Stimulated activated naive CD8-positive, alpha-beta T cell treated with anti-CD3 and anti-CD28 coated beads, Interleukin-15, Interleukin-2, amounts not matched to agents 100 U/mL and 50 U/mL, for 24 hours (primary cell): ENCODE measurements around the gene TRAM2.

Source experiments
- ATAC-seq: fragments of 150-1000 bp; cut with Tn5 transposase; one replicate; pipeline ENCODE4 v1.10.0; 2021
- DNase-seq: peaks from one replicate; pipeline ENCODE4 v3.0.0; 2021

TRAM2 gene

GRCh38 chr6:52570291-52570700, 6.6 kb downstream of the TRAM2 start:
- ATAC-seq (no peak), DNase-seq (no peak)

DNA sequence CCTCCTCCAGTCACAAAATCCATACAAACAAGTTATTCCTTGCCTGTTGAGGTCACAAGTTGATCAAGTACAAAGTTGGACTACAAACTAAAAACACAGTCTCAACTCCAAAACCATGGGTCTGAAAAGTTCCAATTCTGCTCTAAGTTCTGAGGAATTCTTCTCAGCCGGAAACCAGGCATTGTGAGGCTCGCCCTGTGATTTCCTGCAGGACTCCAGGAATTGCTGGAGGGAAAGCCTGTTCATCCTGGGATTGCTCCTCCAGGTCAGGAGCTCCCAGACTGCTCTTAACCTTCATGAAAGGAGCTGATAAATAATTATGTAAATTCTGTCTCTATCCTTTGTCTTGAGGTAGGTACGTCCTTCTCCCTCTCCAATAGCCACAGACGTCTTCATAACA, 8.5 kb downstream of the TRAM2 start:
- DNase-seq, result no peak
- ATAC-seq, result no peak

DNA sequence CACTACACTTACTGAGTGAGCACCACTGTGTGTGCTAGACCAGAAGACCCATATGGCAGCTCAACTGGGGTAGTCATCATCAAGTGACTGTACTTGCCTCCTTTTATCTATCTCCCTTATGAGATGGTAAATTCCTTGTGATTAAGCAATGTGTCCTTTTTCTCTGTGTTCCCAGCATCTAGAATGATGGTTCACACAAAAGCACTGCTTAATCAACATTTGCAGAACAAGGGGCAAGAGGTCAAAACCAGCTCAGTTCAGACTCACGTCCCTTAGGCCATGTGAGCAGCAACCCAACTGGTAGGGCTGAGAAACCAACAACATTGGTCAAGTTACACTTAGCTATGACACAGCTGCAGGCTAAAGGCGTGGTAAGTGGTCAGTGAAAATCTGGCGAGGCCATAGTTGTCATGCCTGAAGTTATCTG, 10.0 kb downstream of the TRAM2 start:
- ATAC-seq, result no peak
- DNase-seq, result no peak

- ATAC-seq (no peak), DNase-seq (no peak)
Measured at GRCh38 chr6:52566201-52566600, 10.7 kb downstream of the TRAM2 start.

GRCh38 chr6:52564856-52565255, 12.0 kb downstream of the TRAM2 start:
- ATAC-seq, result no peak
- no peak for DNase-seq

DNA sequence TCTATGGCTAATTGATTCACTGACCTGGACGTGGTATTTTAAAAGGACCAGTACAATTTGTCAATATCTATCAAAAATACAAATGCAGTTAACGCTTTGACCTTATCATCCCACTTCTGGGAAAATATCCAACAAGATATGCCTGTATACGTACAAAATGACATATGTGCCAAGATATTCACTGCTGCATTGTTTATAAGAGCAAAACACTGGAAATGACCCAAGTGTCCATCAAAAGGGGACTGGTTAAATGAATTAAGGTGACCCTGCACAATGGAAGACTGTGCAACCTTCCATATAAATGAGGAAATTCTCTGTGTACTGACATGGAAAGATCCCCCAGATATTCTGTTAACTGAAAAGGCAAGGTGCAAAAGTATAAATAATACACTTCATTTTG, 13.9 kb downstream of the TRAM2 start:
- no peak for DNase-seq

GRCh38 chr6:52560462-52560861, 16.4 kb downstream of the TRAM2 start:
- DNase-seq (no peak), ATAC-seq (no peak)

More for the DNA sequence above, 13.9 kb downstream of the TRAM2 start:
- no peak for ATAC-seq

DNA sequence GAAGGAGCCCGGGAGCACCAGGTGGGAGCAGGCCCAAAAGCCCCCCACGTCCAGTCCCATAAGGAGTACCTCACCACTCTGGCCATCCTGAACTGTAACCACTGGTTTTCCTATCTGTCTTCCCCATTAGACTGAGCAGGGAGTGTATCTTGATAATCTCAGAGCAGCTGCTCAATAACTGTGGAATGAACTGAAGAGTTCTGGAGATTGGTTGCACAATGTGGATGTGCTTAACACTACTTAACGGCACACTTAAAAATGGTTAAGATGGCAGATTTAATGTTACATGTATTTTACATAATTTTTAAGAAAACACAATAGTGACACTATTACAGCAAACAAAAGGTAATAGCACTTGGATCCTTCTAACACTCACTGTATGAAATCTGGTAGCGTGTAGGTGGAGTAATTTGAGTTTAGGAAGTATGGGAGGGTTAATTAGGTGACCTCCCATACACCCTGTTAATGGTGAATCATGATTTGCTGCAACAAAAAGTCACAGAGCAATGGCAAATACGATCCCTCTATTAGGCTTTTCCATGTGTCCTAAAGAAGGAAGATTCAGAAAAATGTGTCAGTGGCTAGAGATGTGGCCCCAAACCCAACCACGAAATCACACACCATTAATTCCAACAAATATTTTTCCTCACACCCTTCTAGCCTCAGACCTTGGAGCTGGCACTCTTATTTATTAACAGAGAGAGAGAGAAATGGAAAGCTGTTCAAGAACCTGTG, 18.4 kb downstream of the TRAM2 start:
- ATAC-seq (no peak), DNase-seq (no peak)

DNA sequence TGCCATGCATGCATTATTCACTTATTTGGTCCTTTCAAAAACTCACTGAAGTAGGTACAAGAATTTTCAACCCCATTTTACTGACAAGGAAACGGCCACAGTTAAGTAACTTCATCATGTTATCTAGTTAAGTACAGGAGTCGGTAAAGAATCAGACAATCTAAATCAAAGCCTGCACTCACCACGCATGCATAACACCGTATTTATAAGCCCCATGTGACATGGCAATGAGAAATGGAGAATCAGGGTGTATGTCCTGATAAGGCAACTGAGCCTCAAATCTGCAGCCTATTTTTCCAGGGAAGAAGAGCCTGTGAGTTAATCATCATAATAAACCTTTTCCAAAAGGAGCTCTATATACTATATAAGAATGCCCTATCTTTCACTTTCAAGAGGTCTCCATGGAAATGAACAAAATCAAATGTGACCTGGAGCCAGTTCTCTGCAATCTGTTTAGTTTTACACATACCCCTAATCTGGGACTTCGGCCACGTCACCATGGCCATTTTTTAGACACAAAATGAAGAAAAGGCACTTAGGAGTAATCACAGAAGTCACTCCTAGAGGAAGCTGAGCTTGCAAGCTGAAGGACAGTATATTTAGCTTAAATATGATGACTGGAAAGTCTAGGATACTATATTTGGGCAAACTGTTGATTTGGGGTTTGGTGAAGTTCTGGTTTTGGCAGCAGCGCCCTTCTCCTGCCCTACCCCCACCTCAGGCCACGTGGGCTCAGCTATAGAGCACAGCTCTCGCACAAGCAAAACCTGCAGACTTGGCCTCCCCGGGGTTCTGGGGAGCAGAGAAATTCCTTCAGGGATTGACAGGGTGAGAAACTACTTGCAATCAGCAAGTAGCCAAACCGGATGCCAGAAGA, 19.2 kb downstream of the TRAM2 start:
- ATAC-seq, result no peak
- DNase-seq, result no peak

GRCh38 chr6:52555518-52556233, 21.2 kb downstream of the TRAM2 start:
- ATAC-seq (no peak), DNase-seq (no peak)

DNA sequence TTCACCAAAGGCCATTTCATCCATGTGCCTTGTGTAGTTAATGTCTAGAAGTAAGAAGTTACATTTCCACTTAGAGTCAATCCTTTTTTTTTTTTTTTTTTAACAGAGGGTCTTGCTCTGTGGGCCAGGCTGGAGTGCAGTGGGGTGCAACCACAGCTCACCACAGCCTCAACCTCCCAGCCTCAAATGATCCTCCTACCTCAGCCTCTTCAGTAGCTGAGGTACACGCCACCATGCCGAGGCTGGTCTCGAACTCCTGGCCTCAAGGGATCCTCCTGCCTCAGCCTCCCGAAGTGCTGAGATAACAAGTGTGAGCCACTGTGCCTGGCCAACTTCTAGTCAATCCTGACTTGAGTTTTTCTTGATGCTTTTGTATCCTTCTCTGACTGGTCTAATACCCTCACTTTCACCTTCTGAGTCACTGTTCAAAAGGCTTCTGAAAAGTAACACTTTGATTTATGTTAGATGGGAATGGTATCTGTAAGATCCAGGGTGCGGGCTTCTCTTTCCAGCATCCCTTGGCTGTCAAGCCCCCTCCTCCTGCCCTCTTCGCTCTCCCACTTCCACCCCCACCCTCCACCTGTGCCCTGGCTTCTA, 22.1 kb downstream of the TRAM2 start:
- DNase-seq, result no peak
- no peak for ATAC-seq

GRCh38 chr6:52553719-52554118, 23.1 kb downstream of the TRAM2 start:
- ATAC-seq (no peak), DNase-seq (no peak)

- no peak for DNase-seq
- no peak for ATAC-seq
Measured at GRCh38 chr6:52553158-52553557, 23.7 kb downstream of the TRAM2 start.

GRCh38 chr6:52552278-52552643, 24.6 kb downstream of the TRAM2 start:
- DNase-seq, result no peak
- ATAC-seq, result no peak

DNA sequence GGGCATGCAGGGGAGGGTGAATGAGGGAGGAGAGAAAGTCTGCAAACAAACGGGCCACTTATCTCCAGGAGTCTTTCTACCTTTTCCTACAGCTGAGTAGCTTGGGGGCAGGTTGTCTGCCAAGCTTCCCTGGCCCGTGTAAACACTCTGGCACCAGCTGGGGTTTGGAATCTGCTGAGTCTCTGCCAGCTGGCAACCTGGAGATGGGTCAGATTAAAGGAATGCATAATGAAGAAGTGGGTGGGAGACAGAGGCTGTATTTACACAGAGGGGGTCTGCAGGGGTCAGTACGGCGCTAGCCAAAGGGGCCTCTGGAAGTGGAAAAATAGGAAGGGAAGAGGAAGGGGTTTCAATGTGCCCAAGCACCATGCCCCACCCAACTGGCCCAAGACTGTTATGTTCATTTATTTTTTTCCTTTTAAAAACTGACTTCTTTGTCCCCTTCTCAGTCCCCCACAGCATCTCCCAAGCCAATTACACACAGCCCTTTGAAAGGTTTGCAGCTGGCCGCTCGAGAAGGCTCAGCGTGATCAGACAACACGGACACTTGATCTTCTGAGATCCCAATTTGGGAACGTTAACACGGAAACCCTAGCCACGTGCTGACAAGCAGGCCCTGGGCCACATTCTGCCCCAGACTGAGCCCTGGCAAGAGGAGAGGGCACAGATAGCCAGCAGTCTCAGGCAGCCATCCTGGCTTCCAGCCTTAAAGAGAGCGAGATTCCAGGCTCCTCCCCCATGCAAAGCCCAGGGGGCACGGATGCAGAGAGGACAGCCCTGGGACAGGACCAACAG, 25.2 kb downstream of the TRAM2 start:
- ATAC-seq (no peak), DNase-seq (no peak)

DNA sequence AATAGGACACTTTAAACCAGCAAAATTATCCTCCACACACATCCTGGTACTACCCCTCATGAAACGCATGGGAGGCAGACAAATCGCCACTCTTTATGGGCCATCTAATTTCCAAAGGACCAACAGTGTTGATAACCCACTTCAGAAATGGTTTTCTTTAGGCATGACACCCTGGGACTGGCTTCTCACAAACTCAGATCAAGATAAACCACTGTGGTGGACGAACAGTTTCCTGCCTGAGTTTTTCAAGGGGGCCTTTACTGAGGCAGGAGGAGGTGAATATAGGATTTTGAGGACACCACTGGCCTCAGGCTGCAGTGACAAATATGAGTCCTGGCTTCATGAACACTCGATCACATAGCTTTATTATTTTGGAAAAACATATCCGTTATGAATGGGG, 26.0 kb downstream of the TRAM2 start:
- ATAC-seq, result no peak

DNA sequence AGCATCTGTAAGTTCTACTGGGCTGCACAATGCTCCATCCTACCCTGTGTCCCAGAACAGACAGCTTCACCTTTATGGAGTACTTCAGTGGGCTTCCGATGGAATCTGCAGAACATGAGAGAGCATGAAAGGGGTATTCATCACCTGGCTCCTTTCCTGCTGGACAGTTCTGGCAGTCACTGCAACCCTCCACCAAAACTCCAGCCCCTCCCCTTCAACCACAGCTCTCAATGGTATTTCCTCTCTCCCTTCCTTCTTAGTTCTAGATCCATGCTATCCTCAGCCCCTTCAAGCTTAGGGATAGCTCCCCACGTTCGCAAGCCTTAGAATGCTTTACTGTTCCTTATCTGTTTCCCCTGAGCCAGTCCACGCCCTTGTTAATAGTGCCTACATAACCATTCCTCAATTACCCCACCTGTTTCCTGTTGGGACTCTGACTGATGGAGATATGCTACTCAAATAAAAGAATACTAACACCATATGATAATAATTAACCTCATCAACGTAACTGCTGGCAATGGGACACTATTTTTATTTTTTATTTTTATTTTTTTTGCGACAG, 26.8 kb downstream of the TRAM2 start:
- no peak for ATAC-seq
- DNase-seq, result no peak

More for the DNA sequence above, 26.0 kb downstream of the TRAM2 start:
- DNase-seq, result no peak

- ATAC-seq, result no peak
- DNase-seq, result no peak
Measured at GRCh38 chr6:52549428-52549827, 27.4 kb downstream of the TRAM2 start.

DNA sequence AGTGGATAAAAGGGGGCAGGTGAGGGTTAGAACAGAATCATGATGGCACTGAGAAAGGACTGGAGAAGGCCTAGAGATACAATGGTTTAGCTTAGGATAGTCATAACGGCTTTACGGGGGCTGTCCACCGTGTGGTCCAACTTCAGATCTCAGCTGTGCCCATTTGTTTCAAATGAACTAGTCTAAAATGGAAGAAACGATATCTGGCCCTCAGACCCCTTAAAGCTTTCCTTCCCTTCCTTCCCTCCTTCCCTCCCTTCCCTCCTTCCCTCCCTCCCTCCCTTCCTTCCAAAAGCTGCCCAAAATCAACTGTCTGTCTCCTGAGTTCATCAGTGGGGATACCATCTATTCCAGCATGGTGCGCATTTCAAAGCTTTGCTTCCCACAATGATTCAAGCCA, 27.9 kb downstream of the TRAM2 start:
- no peak for ATAC-seq
- no peak for DNase-seq

DNA sequence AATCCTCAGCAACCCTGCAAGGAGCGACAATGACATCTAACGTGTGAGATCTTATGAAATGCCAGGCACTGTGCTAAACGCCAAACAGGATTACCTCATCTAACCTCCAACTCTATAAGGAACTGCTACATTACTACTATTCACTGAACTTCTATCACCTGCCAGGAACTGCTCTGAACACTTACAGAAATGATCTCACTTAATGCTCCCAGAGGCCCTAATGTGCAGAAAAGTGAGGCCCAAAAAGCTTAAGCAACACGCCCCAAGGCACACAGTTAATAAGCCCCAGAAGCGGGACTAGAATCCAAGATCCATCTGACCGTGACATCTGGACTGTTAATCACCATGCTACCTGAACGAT, 28.5 kb downstream of the TRAM2 start:
- ATAC-seq, result no peak
- DNase-seq, result no peak

DNA sequence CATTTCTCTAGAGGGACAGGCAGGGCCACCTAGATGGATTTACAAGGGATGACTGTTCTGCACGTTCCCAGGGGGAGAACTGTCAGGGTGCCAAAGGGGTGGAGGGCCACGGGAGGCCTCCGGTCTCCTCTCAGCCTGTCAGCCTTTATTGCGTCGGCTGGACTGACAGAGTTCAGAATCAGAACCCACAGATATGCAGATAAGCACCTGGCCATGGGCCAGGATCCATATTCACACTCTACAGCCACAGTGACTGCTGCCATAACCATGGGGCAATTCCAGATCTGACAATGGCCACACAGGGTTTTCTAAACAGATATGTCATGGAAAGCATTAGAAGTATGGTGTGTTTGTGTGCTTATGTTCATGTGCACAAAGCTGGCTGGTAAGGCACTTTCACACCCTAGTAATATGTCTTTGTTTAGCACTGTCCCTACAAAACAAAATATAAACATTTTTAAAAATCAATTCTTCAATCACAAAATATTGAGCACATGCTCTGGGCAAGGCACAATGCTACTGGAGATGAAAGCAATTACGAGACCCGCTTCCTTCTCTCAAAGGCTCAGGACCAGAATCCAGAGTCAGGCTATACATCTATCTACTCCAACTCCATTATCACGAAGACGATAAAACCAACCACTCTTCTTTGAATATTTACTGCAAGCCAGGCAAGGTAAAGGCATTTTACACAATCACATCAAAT, 29.1 kb downstream of the TRAM2 start:
- no peak for ATAC-seq
- DNase-seq, result no peak
